Measurements from ENCODE around the gene IQCN. TPM values are rescaled to one million over a fixed set of nuclear protein-coding genes. Genes with fewer than 3 reads are reported as not detected.

The IQCN gene
- total and polyA plus RNA-seq, 2 of the 4 experiments (the other 2 are of a cell fraction): 0.18 to 0.67 TPM

- Histone ChIP-seq H3K9me3 (ENCODE audit: control insufficient read depth, insufficient read depth, low read length) (no peaks in the 10 kb centered on the region), H4K8ac (ENCODE audit: low read depth in 2 of 2, low read length in 2 of 2) (no peak overlapping the region), H4K5ac (ENCODE audit: low read depth, low read length) (no peak overlapping the region), H3K4ac (ENCODE audit: low read depth, low read length) (no peak overlapping the region), H2AK9ac (replicated peaks; ENCODE audit: low read depth, low read length, poor library complexity) (no peak overlapping the region), H3K27ac (ENCODE audit: insufficient read depth, low read length) (no peak overlapping the region), H3K9ac (ENCODE audit: low read depth, low read length) (no peak overlapping the region), H3K27me3 (ENCODE audit: control insufficient read depth, insufficient read depth, low read length) (peaks cover 22% of the 10 kb centered on the region), H2BK15ac (ENCODE audit: low read depth, low read length) (no peak overlapping the region), H2BK5ac (ENCODE audit: low read depth, low read length, poor library complexity, severe bottlenecking) (no peak overlapping the region), H2BK20ac (ENCODE audit: low read depth, low read length) (no peak overlapping the region), H2AFZ (replicated peaks; ENCODE audit: low read length, poor library complexity) (no peak overlapping the region), H3K4me2 (ENCODE audit: low read depth, low read length) (no peak overlapping the region), H3K9me1 (ENCODE audit: insufficient read depth, low read length) (no peaks in the 10 kb centered on the region), H2AK5ac (ENCODE audit: low read depth, low read length) (no peak overlapping the region), H3K56ac (ENCODE audit: extremely low read depth, insufficient read depth, low read length) (no peak overlapping the region), H3K4me1 (ENCODE audit: control insufficient read depth, insufficient read depth, low read length) (no peaks in the 10 kb centered on the region), H3K18ac (ENCODE audit: low read depth, low read length) (no peak overlapping the region), H3K14ac (replicated peaks; ENCODE audit: low read depth, low read length) (no peak overlapping the region), H3K36me3 (ENCODE audit: control insufficient read depth, insufficient read depth, low read length) (no peaks in the 10 kb centered on the region), H4K20me1 (ENCODE audit: insufficient read depth, low read length) (no peaks in the 10 kb centered on the region), H3K23ac (ENCODE audit: low read depth, low read length) (no peak overlapping the region), H3K4me3 (ENCODE audit: insufficient read depth, low read depth, low read length) (no peak overlapping the region), H4K91ac (ENCODE audit: insufficient read depth, low read depth, low read length) (no peak overlapping the region), H2BK120ac (ENCODE audit: low read depth, low read length) (no peak overlapping the region), H3K79me1 (ENCODE audit: low read depth in 1 of 2, low read length in 2 of 2) (no peaks in the 10 kb centered on the region)
- TF ChIP-seq NFE2L2 (IDR thresholded peaks at IDR 0.05; ENCODE audit: low read depth, low read length) (no peak), CHD1 (IDR thresholded peaks at IDR 0.05; ENCODE audit: low read depth, low read length) (no peak), RAD21 (IDR thresholded peaks at IDR 0.05; ENCODE audit: low read length) (no peak), FOS (IDR thresholded peaks at IDR 0.05; ENCODE audit: low read depth, low read length) (no peak), CEBPB (IDR thresholded peaks at IDR 0.05; ENCODE audit: low read depth, low read length) (no peak), BHLHE40 (IDR thresholded peaks at IDR 0.05; ENCODE audit: low read depth, low read length) (no peak), MAZ (IDR thresholded peaks at IDR 0.05; ENCODE audit: borderline replicate concordance, low read depth, low read length) (no peak), RFX5 (IDR thresholded peaks at IDR 0.05; ENCODE audit: low read depth, low read length) (no peak), POLR2A (IDR thresholded peaks at IDR 0.05; ENCODE audit: low read depth, low read length) (no peak)
- no peak for ATAC-seq (ENCODE audit: low read depth)
- ChIA-PET POLR2A (ENCODE audit: unreplicated experiment) (no interaction called here), CTCF (interaction anchor here (0.5 to 1.2 kb wide), 2 partner anchors 9 to 74 kb away, joined by 3 to 4 read pairs; no protein-coding TSS in a partner anchor)
- dilution Hi-C loops (cut with HindIII; ENCODE audit: low sequenced_read_pairs, unreplicated experiment): no loop called here
- DNase-seq: no peak
- 16% methylated on average over 10 of the region's 24 CpGs; no CpG with 5 or more reads in 1 of the 2 experiments for WGBS, 2 experiments (ENCODE audit: extremely low coverage in 2 of 2, insufficient read length in 1 of 2)
- intact Hi-C loops (cut with micrococcal nuclease): loop anchor here (5.0 kb wide), 1 partner anchor 83 kb away; the partner anchor contains the start of gene IFI30
- no TSS peak for BruUV-seq (replicated peaks)
- in situ Hi-C loops (cut with MboI; ENCODE audit: low sequenced_read_pairs): loop anchor here (5.0 kb wide), 1 partner anchor 143 kb away; no protein-coding TSS in a partner anchor
Measured at GRCh38 chr19:18254546-18255503, 19.4 kb downstream of the IQCN start.

Data from IMR-90 (cell line).